HepG2 (cell line): ENCODE data around the gene MRNIP. TPM values are rescaled to one million over a fixed set of nuclear protein-coding genes. Genes with fewer than 3 reads are reported as not detected.

Experiments
- ATAC-seq: fragments of 200-7000 bp; cut with Tn5 transposase; 3 replicates; pipeline ENCODE4 v1.9.1; 2020; ENCODE audit warnings: mild to moderate bottlenecking, moderate library complexity
- BruUV-seq: library from RNA; stranded (reverse); fragments of 400-500 nt; replicated peaks from 2 replicates; lab custom pipeline; 2021; lab: Mats Ljungman, UMichigan
- CTCF ChIA-PET: fragments of 300-600 bp; formaldehyde crosslinking; extraction: SDS; loops from one replicate; lab custom pipeline; 2021; ENCODE audit warnings: low total read pairs, inconsistent platforms, low intra/inter-chr PET ratio; lab: Yijun Ruan, JAX
- POLR2A ChIA-PET: fragments of 350-600 bp; sonication (Branson Sonifier 250); formaldehyde crosslinking; loops from one replicate; lab custom pipeline; 2020; ENCODE audit warnings: antibody characterized with exemption, inconsistent platforms; lab: Yijun Ruan, JAX
- DNase-seq: peaks from one replicate; pipeline ENCODE4 v3.0.0-alpha.2; 2015; ENCODE audit warnings: low spot score
- FAIRE-seq: peaks from 3 replicates; lab custom pipeline; 2011; peaks lifted over from hg19 to GRCh38; lab: Jason Lieb, UNC
- H2AFZ ChIP-seq: one replicate; pipeline ENCODE4 v1.6.1; 2011; ENCODE audit warnings: low read length, inconsistent platforms
- H3K27ac ChIP-seq: fragments of 300-600 bp; 3 replicates; pipeline ENCODE4 v1.8.0; 2011; ENCODE audit warnings: mixed run types, mild to moderate bottlenecking, mixed read lengths, low read length, inconsistent platforms; ENCODE audit not compliant: insufficient read depth; ENCODE audit errors: extremely low read length
- H3K27me3 ChIP-seq, 2 experiments: fragments of 200-600 bp in 1 of 2; 2 replicates in 1 of 2; 3 replicates in 1 of 2; pipeline versions ENCODE4 v1.6.0 to v1.8.0; 2011; ENCODE audit warnings: low read length in 2 of 2, mild to moderate bottlenecking in 2 of 2, moderate library complexity in 2 of 2, inconsistent platforms in 1 of 2; ENCODE audit not compliant: insufficient read depth in 2 of 2, control insufficient read depth in 1 of 2
- H3K36me3 ChIP-seq, 2 experiments: fragments of 200-600 bp in 1 of 2; replicated peaks in 1 of 2; 2 replicates in 1 of 2; 3 replicates in 1 of 2; pipeline versions ENCODE4 v1.5.1 to v1.8.0; 2011; ENCODE audit warnings: low read length in 2 of 2, inconsistent platforms in 1 of 2; ENCODE audit not compliant: insufficient read depth in 2 of 2, control insufficient read depth in 1 of 2
- H3K4me1 ChIP-seq: 2 replicates; pipeline ENCODE4 v1.5.1; 2012; ENCODE audit warnings: low read length, inconsistent platforms; ENCODE audit not compliant: insufficient read depth
- H3K4me2 ChIP-seq: 2 replicates; pipeline ENCODE4 v1.6.0; 2011; ENCODE audit warnings: low read depth, low read length, inconsistent platforms
- H3K4me3 ChIP-seq, 3 experiments: fragments of 200-600 bp in 1 of 3; sonication (generic), shearing (Covaris generic) in 1 of 3; replicated peaks in 1 of 3; 2 replicates each; pipeline ENCODE4 v1.5.1; 2011 to 2016; ENCODE audit warnings: low read length in 3 of 3, inconsistent platforms in 2 of 3, low read depth in 2 of 3, mild to moderate bottlenecking in 2 of 3, control low read depth in 1 of 3, mixed read lengths in 1 of 3; ENCODE audit not compliant: insufficient read depth in 1 of 3
- H3K79me2 ChIP-seq: one replicate; pipeline ENCODE4 v1.6.1; 2011; ENCODE audit warnings: low read length, inconsistent platforms; ENCODE audit not compliant: insufficient read depth
- H3K9ac ChIP-seq: 2 replicates; pipeline ENCODE4 v1.6.0; 2011; ENCODE audit warnings: mild to moderate bottlenecking, low read depth, low read length, inconsistent platforms; ENCODE audit not compliant: insufficient read depth
- H3K9me3 ChIP-seq: 2 replicates; pipeline ENCODE4 v1.5.1; 2012; ENCODE audit warnings: mild to moderate bottlenecking, low read length
- H4K20me1 ChIP-seq: 2 replicates; pipeline ENCODE4 v1.6.0; 2011; ENCODE audit warnings: inconsistent platforms, mild to moderate bottlenecking, low read length, moderate library complexity; ENCODE audit not compliant: insufficient read depth
- BORCS8-MEF2B ChIP-seq: sonication (generic); formaldehyde crosslinking; IDR thresholded peaks from 2 replicates; pipeline ENCODE4 v1.8.0; 2022; ENCODE audit warnings: mild to moderate bottlenecking, missing genetic modification reagents
- CREB3 ChIP-seq: sonication (generic); formaldehyde crosslinking; IDR thresholded peaks from 2 replicates; pipeline ENCODE4 v1.5.0; 2020; ENCODE audit warnings: missing genetic modification reagents
- ZNF407 ChIP-seq: sonication (generic); formaldehyde crosslinking; IDR thresholded peaks from one replicate; pipeline ENCODE4 v1.5.1; 2020; ENCODE audit warnings: mild to moderate bottlenecking, missing genetic modification reagents; ENCODE audit errors: not compliant biosample characterization
- ZNF776 ChIP-seq: sonication (generic); formaldehyde crosslinking; IDR thresholded peaks from 2 replicates; pipeline ENCODE4 v1.4.0; 2020; ENCODE audit warnings: mild to moderate bottlenecking, missing genetic modification reagents
- WGBS: methylation state at CpG from one replicate; pipeline ENCODE4 v1.1.6; 2017; ENCODE audit warnings: low lambda C conversion rate; 5-methylcytosine and 5-hydroxymethylcytosine counted together
- in situ Hi-C: cut with HindIII; loops from 2 replicates; pipeline ENCODE4 v1.10.0; 2017; ENCODE audit warnings: low pct_unique_long_range_greater_than_20kb; ENCODE audit not compliant: extremely low pct_ligation_motif_present
- intact Hi-C: fragments of 100-400 bp; cut with micrococcal nuclease; formaldehyde crosslinking; loops from one replicate; pipeline ENCODE4 v1.10.0; 2022; ENCODE audit not compliant: unreplicated experiment
- polyA plus RNA-seq, 8 experiments: library from polyadenylated mRNA; depleted of rRNA in 3 of 8; stranded (reverse) in 7 of 8; unstranded in 1 of 8; fragments of >200 nt; fragmentation: Illumina TruSeq in 4 of 8; extraction: Trizol in 4 of 8; gene quantifications; 2 replicates each; pipeline versions ENCODE4 v1.2.1 to v1.2.3, GENCODE V29; 2011 to 2016; ENCODE audit warnings: low read depth in 4 of 8, missing spikeins in 1 of 8, mixed read lengths in 1 of 8; ENCODE audit not compliant: insufficient read depth in 1 of 8
- total RNA-seq, 5 experiments: library from RNA; depleted of rRNA; stranded (reverse); fragments of >200 nt; fragmentation: Illumina TruSeq; extraction: Trizol; gene quantifications; 2 replicates each; pipeline ENCODE4 v1.2.3, GENCODE V29; 2016; ENCODE audit warnings: low read depth in 1 of 5
- TF ChIP-seq, protein P1 (sequence below), 2 experiments: fragments of 450-650 bp in 1 of 2; sonication (generic) in 1 of 2; formaldehyde crosslinking; IDR thresholded peaks; 2 replicates each; pipeline versions ENCODE4 v1.5.0 to v1.8.0; 2020 to 2022; ENCODE audit warnings: mild to moderate bottlenecking in 1 of 2, missing genetic modification reagents in 1 of 2
- TF ChIP-seq, protein P2 (sequence below): sonication (generic); formaldehyde crosslinking; IDR thresholded peaks from 2 replicates; pipeline ENCODE4 v1.9.0; 2022; ENCODE audit warnings: low read depth, missing genetic modification reagents

Gene MRNIP
- total and polyA plus RNA-seq, 2 of the 13 experiments (the other 11 are each of a cell fraction or from before 2014, with no cell fraction given) = 15.5 to 34.1 TPM

GRCh38 chr5:179803651-179804554, 54.7 kb downstream of the MRNIP start:
- FAIRE-seq = no peak
- peak overlapping the region; percentile 86; the same call in 1 of the 2 replicates for H3K9ac ChIP-seq
- H2AFZ ChIP-seq = no peak overlapping the region
- H3K36me3 ChIP-seq = peaks cover 24 to 32% of the 10 kb centered on the region in 2 experiments; a peak in 4 of 5 replicates
- in situ Hi-C loops (no loop called here), intact Hi-C loops (loop anchor here (2.0 kb wide), 2 partner anchors 15 to 23 kb away; no protein-coding TSS in a partner anchor)
- H4K20me1 ChIP-seq = peaks cover 20% of the 10 kb centered on the region; the same call in 1 of the 2 replicates
- peak; percentile 44 for DNase-seq
- no peaks in the 10 kb centered on the region for H3K9me3 ChIP-seq
- H3K79me2 ChIP-seq = peaks cover 27% of the 10 kb centered on the region
- H3K27ac ChIP-seq = peak overlapping the region; percentile 45
- no TSS peak for BruUV-seq
- 38% methylated on average over 11 of the region's 18 CpGs for WGBS
- ChIA-PET POLR2A (interaction anchor here (1.3 to 8.6 kb wide), 5 partner anchors 15 to 71 kb away, joined by 4 to 115 read pairs (median 5); partner anchors contain the start of genes MAML1 and SQSTM1), CTCF (no interaction called here)
- peak overlapping the region; percentile 23 to 82 (median 29); a peak in 5 of 6 replicates for H3K4me3 ChIP-seq
- peak; percentile 0; the same call in 1 of the 3 replicates for ATAC-seq
- no peaks in the 10 kb centered on the region for H3K27me3 ChIP-seq
- peak overlapping the region; percentile 75 for H3K4me2 ChIP-seq
- H3K4me1 ChIP-seq = peaks cover 43% of the 10 kb centered on the region
- TF ChIP-seq ZNF776 (CRISPR knock-in tag) (peak; percentile 52; the same call in 1 of the 2 replicates), ZNF407 (no peak), CREB3 (no peak), BORCS8-MEF2B (no peak)
- TF ChIP-seq, protein P1, sequence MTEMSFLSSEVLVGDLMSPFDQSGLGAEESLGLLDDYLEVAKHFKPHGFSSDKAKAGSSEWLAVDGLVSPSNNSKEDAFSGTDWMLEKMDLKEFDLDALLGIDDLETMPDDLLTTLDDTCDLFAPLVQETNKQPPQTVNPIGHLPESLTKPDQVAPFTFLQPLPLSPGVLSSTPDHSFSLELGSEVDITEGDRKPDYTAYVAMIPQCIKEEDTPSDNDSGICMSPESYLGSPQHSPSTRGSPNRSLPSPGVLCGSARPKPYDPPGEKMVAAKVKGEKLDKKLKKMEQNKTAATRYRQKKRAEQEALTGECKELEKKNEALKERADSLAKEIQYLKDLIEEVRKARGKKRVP (CRISPR knock-in tag; IDR thresholded peaks at IDR 0.05) = 0 out of 4 replicates have a peak, but pooled peaks of 1 of the 2 experiments have one; percentile 16
- TF ChIP-seq, protein P2, sequence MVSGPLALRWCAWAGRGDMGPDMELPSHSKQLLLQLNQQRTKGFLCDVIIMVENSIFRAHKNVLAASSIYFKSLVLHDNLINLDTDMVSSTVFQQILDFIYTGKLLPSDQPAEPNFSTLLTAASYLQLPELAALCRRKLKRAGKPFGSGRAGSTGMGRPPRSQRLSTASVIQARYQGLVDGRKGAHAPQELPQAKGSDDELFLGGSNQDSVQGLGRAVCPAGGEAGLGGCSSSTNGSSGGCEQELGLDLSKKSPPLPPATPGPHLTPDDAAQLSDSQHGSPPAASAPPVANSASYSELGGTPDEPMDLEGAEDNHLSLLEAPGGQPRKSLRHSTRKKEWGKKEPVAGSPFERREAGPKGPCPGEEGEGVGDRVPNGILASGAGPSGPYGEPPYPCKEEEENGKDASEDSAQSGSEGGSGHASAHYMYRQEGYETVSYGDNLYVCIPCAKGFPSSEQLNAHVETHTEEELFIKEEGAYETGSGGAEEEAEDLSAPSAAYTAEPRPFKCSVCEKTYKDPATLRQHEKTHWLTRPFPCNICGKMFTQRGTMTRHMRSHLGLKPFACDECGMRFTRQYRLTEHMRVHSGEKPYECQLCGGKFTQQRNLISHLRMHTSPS (CRISPR knock-in tag) = 0 out of 2 replicates have a peak, but pooled peaks have one; percentile 26
